K562 (cell line): ENCODE results near the gene FGF14. TPM values are rescaled to one million over a fixed set of nuclear protein-coding genes. Genes with fewer than 3 reads are reported as not detected.

ENCODE experiments used
- ATAC-seq: fragments of 200-7000 bp; cut with Tn5 transposase; 3 replicates; pipeline ENCODE4 v1.9.1; 2020; ENCODE audit warnings: moderate library complexity
- BruUV-seq: library from RNA; stranded (reverse); fragments of 400-500 nt; replicated peaks from 2 replicates; lab custom pipeline; 2021; lab: Mats Ljungman, UMichigan
- CTCF ChIA-PET: fragments of 300-600 bp; formaldehyde crosslinking; extraction: SDS; loops from one replicate; lab custom pipeline; 2021; ENCODE audit warnings: low intra/inter-chr PET ratio; lab: Yijun Ruan, JAX
- POLR2A ChIA-PET: fragments of 300-600, 350-650 bp; sonication (Branson Sonifier 250); formaldehyde crosslinking; extraction: SDS; loops from one replicate; lab custom pipeline; 2021; ENCODE audit warnings: antibody characterized with exemption, inconsistent platforms; lab: Yijun Ruan, JAX
- DNase-seq, 4 experiments: peaks; one replicate each; pipeline versions ENCODE4 v3.0.0 to v3.0.0-alpha.2; 2011 to 2018; ENCODE audit warnings: low spot score in 3 of 4, mixed read lengths in 3 of 4; ENCODE audit errors: extremely low read depth in 1 of 4
- FAIRE-seq: peaks from 2 replicates; lab custom pipeline; 2011; peaks lifted over from hg19 to GRCh38; lab: Jason Lieb, UNC
- H2AFZ ChIP-seq: 2 replicates; pipeline ENCODE4 v1.6.0; 2011; ENCODE audit warnings: low read depth, low read length, control low read depth, inconsistent platforms
- H3K27ac ChIP-seq: fragments of 200-600 bp; 3 replicates; pipeline ENCODE4 v1.8.0; 2011; ENCODE audit warnings: low read depth, mild to moderate bottlenecking, control low read depth, inconsistent platforms, low read length, moderate library complexity, mixed read lengths; ENCODE audit errors: extremely low read depth
- H3K27me3 ChIP-seq, 2 experiments: fragments of 300-600 bp in 1 of 2; 2 replicates in 1 of 2; 3 replicates in 1 of 2; pipeline versions ENCODE4 v1.6.0 to v1.8.0; 2011; ENCODE audit warnings: inconsistent platforms in 2 of 2, low read length in 2 of 2, mild to moderate bottlenecking in 1 of 2, mixed read lengths in 1 of 2, moderate library complexity in 1 of 2; ENCODE audit not compliant: control insufficient read depth in 2 of 2, insufficient read depth in 2 of 2
- H3K36me3 ChIP-seq: fragments of 300-600 bp; 3 replicates; pipeline ENCODE4 v1.8.0; 2011; ENCODE audit warnings: mild to moderate bottlenecking, low read length, inconsistent platforms; ENCODE audit not compliant: control insufficient read depth, insufficient read depth
- H3K4me1 ChIP-seq, 2 experiments: fragments of 200-600 bp in 1 of 2; replicated peaks in 1 of 2; 2 replicates in 1 of 2; 3 replicates in 1 of 2; pipeline versions ENCODE4 v1.5.1 to v1.8.0; 2011; ENCODE audit warnings: inconsistent platforms in 2 of 2, low read length in 2 of 2, mild to moderate bottlenecking in 1 of 2, mixed read lengths in 1 of 2, moderate library complexity in 1 of 2; ENCODE audit not compliant: control insufficient read depth in 2 of 2, insufficient read depth in 2 of 2
- H3K4me2 ChIP-seq: 2 replicates; pipeline ENCODE4 v1.6.1; 2011; ENCODE audit warnings: low read length, control low read depth, inconsistent platforms, mixed read lengths; ENCODE audit not compliant: insufficient read depth
- H3K4me3 ChIP-seq: fragments of 200-600 bp; sonication (generic), shearing (Covaris generic); 2 replicates; pipeline ENCODE4 v1.5.1; 2016; ENCODE audit warnings: control low read depth, inconsistent platforms
- H3K79me2 ChIP-seq: fragments of 200-600 bp; 3 replicates; pipeline ENCODE4 v1.8.0; 2011; ENCODE audit warnings: low read length, inconsistent platforms; ENCODE audit not compliant: control insufficient read depth, insufficient read depth
- H3K9ac ChIP-seq, 2 experiments: 2 replicates each; pipeline versions ENCODE4 v1.6.0 to v1.6.1; 2011; ENCODE audit warnings: low read depth in 2 of 2, low read length in 2 of 2, control low read depth in 1 of 2, inconsistent platforms in 1 of 2, mild to moderate bottlenecking in 1 of 2, mixed read lengths in 1 of 2; ENCODE audit not compliant: insufficient read depth in 1 of 2
- H3K9me1 ChIP-seq: one replicate; pipeline ENCODE4 v1.6.0; 2011; ENCODE audit warnings: inconsistent platforms, mild to moderate bottlenecking, low read length, moderate library complexity; ENCODE audit not compliant: control insufficient read depth, insufficient read depth
- H3K9me3 ChIP-seq: replicated peaks from 2 replicates; pipeline ENCODE4 v1.5.1; 2011; ENCODE audit warnings: low read depth, low read length, inconsistent platforms; ENCODE audit not compliant: control insufficient read depth, insufficient read depth
- H4K20me1 ChIP-seq: replicated peaks from 2 replicates; pipeline ENCODE4 v1.6.1; 2011; ENCODE audit warnings: low read length, inconsistent platforms, mixed read lengths; ENCODE audit not compliant: control insufficient read depth, insufficient read depth
- BDP1 ChIP-seq: IDR thresholded peaks from 3 replicates; pipeline ENCODE4 v1.6.1; 2011; ENCODE audit not compliant: insufficient read length, insufficient read depth
- GATAD2B ChIP-seq: fragments of 450-650 bp; IDR thresholded peaks from 2 replicates; pipeline ENCODE4 v1.6.1; 2017; ENCODE audit warnings: mild to moderate bottlenecking, borderline replicate concordance
- GTF2E2 ChIP-seq: fragments of 200-800 bp; sonication (Bioruptor generic); IDR thresholded peaks from 2 replicates; pipeline ENCODE4 v1.6.1; 2016; ENCODE audit warnings: missing genetic modification characterization, missing compliant biosample characterization
- MBD2 ChIP-seq: sonication (generic); IDR thresholded peaks from 2 replicates; pipeline ENCODE4 v1.6.1; 2016; ENCODE audit warnings: low read depth, borderline replicate concordance
- NBN ChIP-seq: fragments of 450-650 bp; IDR thresholded peaks from 2 replicates; pipeline ENCODE4 v1.6.1; 2016; ENCODE audit warnings: low read depth, mild to moderate bottlenecking
- NFRKB ChIP-seq: fragments of 450-650 bp; IDR thresholded peaks from 2 replicates; pipeline ENCODE4 v1.6.1; 2016; ENCODE audit warnings: low read depth
- ZNF140 ChIP-seq: fragments of 250-450 bp; sonication (Bioruptor Pico); IDR thresholded peaks from 2 replicates; pipeline ENCODE4 v1.8.0; 2021; ENCODE audit warnings: moderate library complexity, mild to moderate bottlenecking, inconsistent platforms
- ZNF165 ChIP-seq: fragments of 250-450 bp; sonication (Bioruptor Pico); IDR thresholded peaks from 2 replicates; pipeline ENCODE4 v1.4.0; 2020; ENCODE audit warnings: borderline replicate concordance
- ZNF76 ChIP-seq: fragments of 250-450 bp; sonication (Bioruptor Pico); IDR thresholded peaks from 2 replicates; pipeline ENCODE4 v1.4.0; 2020; ENCODE audit warnings: mild to moderate bottlenecking, moderate library complexity, borderline replicate concordance
- ZNF764 ChIP-seq: fragments of 250-450 bp; sonication (Bioruptor Pico); IDR thresholded peaks from 2 replicates; pipeline ENCODE4 v1.4.0; 2020; ENCODE audit warnings: low read depth, mild to moderate bottlenecking, moderate library complexity
- ZSCAN32 ChIP-seq: fragments of 450-650 bp; formaldehyde crosslinking; IDR thresholded peaks from 2 replicates; pipeline ENCODE4 v1.4.0; 2020; ENCODE audit warnings: mild to moderate bottlenecking, moderate library complexity
- WGBS: fragments of 100-300 bp; shearing (Covaris generic); methylation state at CpG from one replicate; pipeline ENCODE4 v1.1.6; 2016; ENCODE audit warnings: low coverage, mixed read lengths; ENCODE audit not compliant: insufficient coverage; ENCODE audit errors: missing lambda C conversion rate; 5-methylcytosine and 5-hydroxymethylcytosine counted together
- in situ Hi-C: fragments of 300-500 bp; cut with MboI; formaldehyde crosslinking; loops from 4 replicates; pipeline ENCODE4 v1.15.0; 2018; ENCODE audit warnings: inconsistent platforms, mixed read lengths
- intact Hi-C: fragments of 100-400 bp; cut with micrococcal nuclease; formaldehyde crosslinking; loops from 2 replicates; pipeline ENCODE4 v1.14.2; 2022
- polyA plus RNA-seq, 8 experiments: library from polyadenylated mRNA; depleted of rRNA in 4 of 8; stranded (reverse) in 5 of 8; unstranded in 3 of 8; fragments of >200 nt; fragmentation: Nextera tagmentation in 2 of 8; fragmentation: Illumina TruSeq in 1 of 8; extraction: Ambion mirVana in 2 of 8; extraction: Trizol in 1 of 8; gene quantifications; 2 replicates each; pipeline versions ENCODE4 v1.2.1 to v1.2.3, GENCODE V29; 2011 to 2014; ENCODE audit warnings: inconsistent platforms in 1 of 8, missing spikeins in 1 of 8
- total RNA-seq, 7 experiments: library from RNA; depleted of rRNA in 6 of 7; stranded (reverse); fragments of >200 nt in 6 of 7; fragmentation: Illumina TruSeq in 2 of 7; extraction: Trizol in 2 of 7; gene quantifications; 2 replicates each; pipeline versions ENCODE4 v1.2.1 to v1.2.3, GENCODE V29; 2011 to 2021; ENCODE audit warnings: low replicate concordance in 1 of 7
- TF ChIP-seq, protein P1 (sequence below), 2 experiments: fragments of 200-800 bp in 1 of 2; sonication (Bioruptor generic) in 1 of 2; sonication (generic) in 1 of 2; formaldehyde crosslinking in 1 of 2; IDR thresholded peaks in 1 of 2; conservative IDR thresholded peaks in 1 of 2; 2 replicates each; pipeline versions ENCODE4 v1.5.0 to v1.6.1; 2016 to 2020; ENCODE audit warnings: missing compliant biosample characterization in 1 of 2, missing genetic modification characterization in 1 of 2, missing genetic modification reagents in 1 of 2
- TF ChIP-seq, protein P2 (sequence below), 3 experiments: fragments of 200-800 bp in 1 of 3; fragments of 250-450 bp in 1 of 3; fragments of 450-650 bp in 1 of 3; sonication (Bioruptor Pico) in 1 of 3; sonication (Bioruptor generic) in 1 of 3; formaldehyde crosslinking in 1 of 3; IDR thresholded peaks; 2 replicates each; pipeline versions ENCODE4 v1.6.1 to v1.8.0; 2016 to 2022; ENCODE audit warnings: mild to moderate bottlenecking in 2 of 3, missing genetic modification characterization in 2 of 3, missing compliant biosample characterization in 1 of 3, moderate library complexity in 1 of 3
- TF ChIP-seq, protein P3 (sequence below): fragments of 450-650 bp; IDR thresholded peaks from 2 replicates; pipeline ENCODE4 v1.6.1; 2014; ENCODE audit warnings: low read depth, mild to moderate bottlenecking, moderate library complexity, borderline replicate concordance
- TF ChIP-seq, protein P4 (sequence below): sonication (generic); formaldehyde crosslinking; IDR thresholded peaks from 2 replicates; pipeline ENCODE4 v1.8.1; 2023; ENCODE audit warnings: mild to moderate bottlenecking, missing genetic modification reagents

Gene FGF14
- total and polyA plus RNA-seq, 9 of the 15 experiments (the other 6 are each of a cell fraction or from before 2014, with no cell fraction given), result not detected

DNA sequence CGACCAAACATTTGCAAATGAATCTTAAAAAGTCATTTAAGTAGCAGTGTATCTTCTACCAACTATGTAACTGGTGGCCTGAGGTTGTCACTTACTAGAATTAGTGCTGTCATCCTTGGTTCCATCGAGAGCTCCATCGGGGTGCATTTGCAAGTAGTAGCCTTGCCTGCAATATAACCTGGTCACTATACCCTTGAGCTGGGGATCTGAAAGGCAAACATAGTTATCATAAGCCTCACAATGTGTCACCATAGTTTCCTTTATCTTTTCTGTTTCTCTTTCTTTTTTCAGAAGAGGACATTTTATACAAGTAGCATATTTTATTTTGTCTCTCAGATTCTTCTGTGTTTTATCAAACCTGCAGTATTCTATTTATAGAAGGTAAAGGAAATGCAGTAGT, 526.8 kb downstream of the FGF14 start:
- Histone ChIP-seq H4K20me1 (no peaks in the 10 kb centered on the region), H3K79me2 (no peaks in the 10 kb centered on the region), H3K27ac (no peak overlapping the region), H3K4me2 (no peak overlapping the region), H3K27me3 (no peaks in the 10 kb centered on the region), H3K9me1 (no peaks in the 10 kb centered on the region), H3K9me3 (no peaks in the 10 kb centered on the region), H3K4me1 (no peaks in the 10 kb centered on the region), H3K9ac (no peak overlapping the region), H2AFZ (no peak overlapping the region), H3K4me3 (no peak overlapping the region), H3K36me3 (no peaks in the 10 kb centered on the region)
- ChIA-PET POLR2A (no interaction called here), CTCF (no interaction called here)
- ATAC-seq (no peak), DNase-seq (no peak), FAIRE-seq (no peak)
- no TSS peak for BruUV-seq
- in situ Hi-C loops (no loop called here), intact Hi-C loops (no loop called here)
- WGBS, result 0% methylated on average over 3 of the region's 3 CpGs
- TF ChIP-seq BDP1, result no peak
- TF ChIP-seq, protein P1, sequence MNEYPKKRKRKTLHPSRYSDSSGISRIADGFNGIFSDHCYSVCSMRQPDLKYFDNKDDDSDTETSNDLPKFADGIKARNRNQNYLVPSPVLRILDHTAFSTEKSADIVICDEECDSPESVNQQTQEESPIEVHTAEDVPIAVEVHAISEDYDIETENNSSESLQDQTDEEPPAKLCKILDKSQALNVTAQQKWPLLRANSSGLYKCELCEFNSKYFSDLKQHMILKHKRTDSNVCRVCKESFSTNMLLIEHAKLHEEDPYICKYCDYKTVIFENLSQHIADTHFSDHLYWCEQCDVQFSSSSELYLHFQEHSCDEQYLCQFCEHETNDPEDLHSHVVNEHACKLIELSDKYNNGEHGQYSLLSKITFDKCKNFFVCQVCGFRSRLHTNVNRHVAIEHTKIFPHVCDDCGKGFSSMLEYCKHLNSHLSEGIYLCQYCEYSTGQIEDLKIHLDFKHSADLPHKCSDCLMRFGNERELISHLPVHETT (CRISPR knock-in tag; conservative IDR thresholded peaks at IDR 0.05 in 1 of 2, IDR thresholded peaks at IDR 0.05 in 1 of 2), result no peak
- no peak for TF ChIP-seq MBD2
- no peak for TF ChIP-seq NBN
- TF ChIP-seq, protein P2, sequence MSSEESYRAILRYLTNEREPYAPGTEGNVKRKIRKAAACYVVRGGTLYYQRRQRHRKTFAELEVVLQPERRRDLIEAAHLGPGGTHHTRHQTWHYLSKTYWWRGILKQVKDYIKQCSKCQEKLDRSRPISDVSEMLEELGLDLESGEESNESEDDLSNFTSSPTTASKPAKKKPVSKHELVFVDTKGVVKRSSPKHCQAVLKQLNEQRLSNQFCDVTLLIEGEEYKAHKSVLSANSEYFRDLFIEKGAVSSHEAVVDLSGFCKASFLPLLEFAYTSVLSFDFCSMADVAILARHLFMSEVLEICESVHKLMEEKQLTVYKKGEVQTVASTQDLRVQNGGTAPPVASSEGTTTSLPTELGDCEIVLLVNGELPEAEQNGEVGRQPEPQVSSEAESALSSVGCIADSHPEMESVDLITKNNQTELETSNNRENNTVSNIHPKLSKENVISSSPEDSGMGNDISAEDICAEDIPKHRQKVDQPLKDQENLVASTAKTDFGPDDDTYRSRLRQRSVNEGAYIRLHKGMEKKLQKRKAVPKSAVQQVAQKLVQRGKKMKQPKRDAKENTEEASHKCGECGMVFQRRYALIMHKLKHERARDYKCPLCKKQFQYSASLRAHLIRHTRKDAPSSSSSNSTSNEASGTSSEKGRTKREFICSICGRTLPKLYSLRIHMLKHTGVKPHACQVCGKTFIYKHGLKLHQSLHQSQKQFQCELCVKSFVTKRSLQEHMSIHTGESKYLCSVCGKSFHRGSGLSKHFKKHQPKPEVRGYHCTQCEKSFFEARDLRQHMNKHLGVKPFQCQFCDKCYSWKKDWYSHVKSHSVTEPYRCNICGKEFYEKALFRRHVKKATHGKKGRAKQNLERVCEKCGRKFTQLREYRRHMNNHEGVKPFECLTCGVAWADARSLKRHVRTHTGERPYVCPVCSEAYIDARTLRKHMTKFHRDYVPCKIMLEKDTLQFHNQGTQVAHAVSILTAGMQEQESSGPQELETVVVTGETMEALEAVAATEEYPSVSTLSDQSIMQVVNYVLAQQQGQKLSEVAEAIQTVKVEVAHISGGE (CRISPR knock-in tag; IDR thresholded peaks at IDR 0.05), result no peak
- TF ChIP-seq, protein P3, sequence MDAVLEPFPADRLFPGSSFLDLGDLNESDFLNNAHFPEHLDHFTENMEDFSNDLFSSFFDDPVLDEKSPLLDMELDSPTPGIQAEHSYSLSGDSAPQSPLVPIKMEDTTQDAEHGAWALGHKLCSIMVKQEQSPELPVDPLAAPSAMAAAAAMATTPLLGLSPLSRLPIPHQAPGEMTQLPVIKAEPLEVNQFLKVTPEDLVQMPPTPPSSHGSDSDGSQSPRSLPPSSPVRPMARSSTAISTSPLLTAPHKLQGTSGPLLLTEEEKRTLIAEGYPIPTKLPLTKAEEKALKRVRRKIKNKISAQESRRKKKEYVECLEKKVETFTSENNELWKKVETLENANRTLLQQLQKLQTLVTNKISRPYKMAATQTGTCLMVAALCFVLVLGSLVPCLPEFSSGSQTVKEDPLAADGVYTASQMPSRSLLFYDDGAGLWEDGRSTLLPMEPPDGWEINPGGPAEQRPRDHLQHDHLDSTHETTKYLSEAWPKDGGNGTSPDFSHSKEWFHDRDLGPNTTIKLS, result no peak
- TF ChIP-seq ZNF165 (CRISPR knock-in tag), result no peak
- no peak for TF ChIP-seq ZSCAN32
- TF ChIP-seq NFRKB, result no peak
- TF ChIP-seq GTF2E2, result no peak
- no peak for TF ChIP-seq ZNF76 (CRISPR knock-in tag)
- TF ChIP-seq, protein P4, sequence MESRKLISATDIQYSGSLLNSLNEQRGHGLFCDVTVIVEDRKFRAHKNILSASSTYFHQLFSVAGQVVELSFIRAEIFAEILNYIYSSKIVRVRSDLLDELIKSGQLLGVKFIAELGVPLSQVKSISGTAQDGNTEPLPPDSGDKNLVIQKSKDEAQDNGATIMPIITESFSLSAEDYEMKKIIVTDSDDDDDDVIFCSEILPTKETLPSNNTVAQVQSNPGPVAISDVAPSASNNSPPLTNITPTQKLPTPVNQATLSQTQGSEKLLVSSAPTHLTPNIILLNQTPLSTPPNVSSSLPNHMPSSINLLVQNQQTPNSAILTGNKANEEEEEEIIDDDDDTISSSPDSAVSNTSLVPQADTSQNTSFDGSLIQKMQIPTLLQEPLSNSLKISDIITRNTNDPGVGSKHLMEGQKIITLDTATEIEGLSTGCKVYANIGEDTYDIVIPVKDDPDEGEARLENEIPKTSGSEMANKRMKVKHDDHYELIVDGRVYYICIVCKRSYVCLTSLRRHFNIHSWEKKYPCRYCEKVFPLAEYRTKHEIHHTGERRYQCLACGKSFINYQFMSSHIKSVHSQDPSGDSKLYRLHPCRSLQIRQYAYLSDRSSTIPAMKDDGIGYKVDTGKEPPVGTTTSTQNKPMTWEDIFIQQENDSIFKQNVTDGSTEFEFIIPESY (CRISPR knock-in tag), result no peak
- no peak for TF ChIP-seq GATAD2B
- TF ChIP-seq ZNF764 (CRISPR knock-in tag), result no peak
- no peak for TF ChIP-seq ZNF140
